NCI-H128 (cell line): ENCODE data around the gene DACT3.
A peak's percentile ranks its signal among the peaks of the same experiment; 100 is the strongest.
"Not testable (repeated sequence)": the region's sequence is repeated elsewhere in the genome, so short reads cannot be mapped to it uniquely, and the experiment has no call there.

Experiments
- DNase-seq: peaks from one replicate; lab custom pipeline; 2025; ENCODE audit not compliant: unreplicated experiment; lab: John Stamatoyannopoulos, UW

Gene DACT3

DNA sequence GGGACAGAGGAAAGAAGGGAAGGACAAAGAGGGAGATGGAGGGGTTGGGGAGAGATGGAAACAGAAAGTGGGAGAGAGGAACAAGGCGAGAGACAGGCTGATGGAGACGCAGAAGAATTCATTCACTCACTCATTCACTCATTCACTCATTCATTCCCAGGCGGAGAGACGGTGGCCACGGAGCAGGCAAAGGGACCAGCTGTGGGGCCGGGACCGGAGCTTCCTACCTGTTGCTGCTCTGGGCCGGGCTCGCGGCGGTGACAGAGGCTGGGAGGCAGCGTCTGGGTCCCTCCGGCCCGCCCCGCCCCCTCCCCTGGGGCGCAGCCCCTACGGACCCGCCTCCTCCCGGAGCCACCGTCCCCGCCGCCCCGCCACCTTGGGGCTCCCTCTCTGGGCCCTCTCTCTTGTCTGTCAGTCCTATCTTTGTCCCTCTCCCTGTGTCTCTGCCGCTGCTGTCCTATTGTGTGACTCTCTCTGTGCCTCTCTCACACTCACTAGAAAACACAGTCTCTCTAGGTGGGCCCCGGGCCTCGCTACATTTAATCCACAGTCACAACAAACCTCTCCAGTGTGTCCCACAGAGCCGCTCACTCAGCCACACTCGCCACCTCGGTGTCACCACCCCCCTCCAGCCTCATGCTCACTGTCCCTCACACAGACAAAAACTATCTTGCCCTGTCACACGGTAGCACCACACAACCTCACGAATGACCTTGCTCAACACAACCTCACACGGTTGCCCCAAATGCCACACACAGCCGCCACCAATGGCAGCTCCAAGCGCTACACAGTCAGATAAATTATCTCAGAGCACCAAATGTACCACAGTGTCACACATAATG, 24.8 kb downstream of the DACT3 start, which contains the start of gene GNG8:
GNG8 (minus strand) TSS at position 283 of the 842 bp plus-strand sequence. CDS start 1,520 bp downstream, outside the sequence.
- no peak for DNase-seq

GRCh38 chr19:46634656-46635218, 26.2 kb downstream of the DACT3 start:
- no peak for DNase-seq

- DNase-seq, result peak; percentile 33
Observed at GRCh38 chr19:46634045-46634655, 26.8 kb downstream of the DACT3 start.

DNA sequence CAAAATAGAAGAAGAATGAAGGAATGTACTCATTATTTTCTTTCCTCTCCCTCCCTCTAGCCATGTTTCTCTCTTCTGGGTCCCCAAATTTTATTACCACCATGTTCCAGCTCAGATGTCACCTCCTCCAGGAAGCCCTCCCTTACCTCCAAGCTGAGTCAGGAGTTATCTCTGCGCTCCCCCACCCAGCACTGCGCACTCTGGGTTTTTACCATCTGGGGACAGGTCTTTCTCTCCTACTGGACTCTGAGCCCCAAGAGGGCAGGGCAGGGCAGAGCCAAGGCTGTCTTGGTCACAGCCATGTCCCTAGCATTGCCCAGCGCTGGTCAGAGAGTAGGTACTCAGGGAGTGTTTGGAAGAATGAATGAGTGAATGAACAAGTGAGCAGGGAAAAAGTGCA, 27.9 kb downstream of the DACT3 start:
- no peak for DNase-seq

- no peak for DNase-seq
Observed at GRCh38 chr19:46631481-46631880, 29.5 kb downstream of the DACT3 start.

- no peak for DNase-seq
Observed at GRCh38 chr19:46630586-46631205, 30.3 kb downstream of the DACT3 start.

DNA sequence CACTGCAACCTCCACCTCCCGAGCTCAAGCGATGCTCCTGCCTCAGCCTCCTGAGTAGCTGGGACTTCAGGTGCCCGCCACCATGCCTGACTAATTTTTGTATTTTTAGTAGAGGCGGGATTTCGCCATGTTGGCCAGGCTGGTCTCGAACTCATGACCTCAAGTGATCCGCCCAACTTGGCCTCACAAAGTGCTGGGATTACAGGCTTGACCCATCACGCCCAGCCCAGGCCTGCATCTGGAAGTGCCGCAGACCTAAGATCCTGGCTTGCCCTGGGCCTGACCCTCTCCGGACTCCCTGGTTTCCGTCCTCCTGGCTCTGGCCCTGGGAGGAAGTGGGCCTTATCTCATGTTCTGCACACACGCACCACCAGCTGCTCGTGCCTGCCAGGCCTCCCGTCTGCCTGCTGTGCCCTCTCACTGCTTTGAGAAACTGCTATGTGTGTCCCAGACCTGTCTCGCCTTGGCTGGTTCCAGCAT, 31.4 kb downstream of the DACT3 start:
- DNase-seq, result no peak

DNA sequence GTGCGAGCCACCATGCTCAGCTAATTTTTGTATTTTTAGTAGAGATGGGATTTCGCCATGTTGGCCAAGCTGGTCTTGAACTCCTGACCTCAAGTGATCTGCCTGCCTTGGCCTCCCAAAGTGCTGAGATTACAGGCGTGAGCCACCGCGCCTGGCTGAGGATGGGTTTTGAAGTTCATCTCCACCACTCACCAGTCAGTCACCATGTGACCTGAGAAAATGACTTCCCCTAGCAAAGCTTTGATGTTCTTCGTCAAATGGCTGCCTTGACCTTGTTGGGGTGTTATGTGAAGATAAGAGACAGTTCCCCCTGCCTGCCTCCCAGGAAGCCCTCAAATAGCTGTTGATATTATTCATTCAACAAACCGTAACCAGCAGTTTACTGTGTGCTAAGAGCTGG, 32.0 kb downstream of the DACT3 start:
- DNase-seq, result not testable (repeated sequence)

GRCh38 chr19:46626446-46626845, 34.5 kb downstream of the DACT3 start:
- no peak for DNase-seq

- DNase-seq, result no peak
Observed at GRCh38 chr19:46625731-46626130, 35.3 kb downstream of the DACT3 start.

DNA sequence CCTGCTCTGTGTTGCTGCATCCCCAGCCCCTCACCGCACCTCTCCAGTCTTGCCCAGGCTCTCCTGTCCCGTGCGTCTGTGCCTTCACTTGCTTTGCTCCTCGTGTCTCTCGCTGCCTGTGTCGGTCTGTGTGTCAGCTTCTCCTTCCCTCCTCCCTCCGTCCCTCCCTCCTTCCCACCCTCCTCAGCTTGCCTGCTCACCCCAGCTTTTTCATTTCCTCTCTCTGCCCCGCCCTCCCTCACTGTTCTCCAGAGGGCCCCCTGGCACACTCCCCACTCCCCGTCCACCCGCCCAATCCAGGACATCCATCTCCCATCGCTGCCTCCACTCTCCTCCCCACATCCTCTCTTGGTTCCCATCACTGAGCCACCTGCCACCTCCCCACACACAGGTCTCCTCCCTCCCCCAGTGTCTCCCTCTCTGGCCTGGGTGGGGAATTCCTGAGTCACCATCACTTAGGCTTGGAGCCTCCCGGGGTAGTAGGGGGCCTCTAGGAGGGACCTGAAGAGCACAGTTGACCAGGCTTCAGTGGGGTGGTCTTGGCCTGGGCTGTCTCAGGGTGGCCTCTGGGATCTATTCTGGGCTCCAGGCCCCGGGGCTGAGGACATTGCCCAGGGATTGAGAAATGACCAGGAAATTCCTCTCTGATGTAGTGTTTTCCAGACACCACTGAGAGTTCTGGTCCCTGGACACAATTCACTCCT, 35.9 kb downstream of the DACT3 start, which contains the start of gene PTGIR:
PTGIR (minus strand) TSS at position 132 of the 704 bp plus-strand sequence. CDS start 864 bp downstream, outside the sequence.
- no peak for DNase-seq

DNA sequence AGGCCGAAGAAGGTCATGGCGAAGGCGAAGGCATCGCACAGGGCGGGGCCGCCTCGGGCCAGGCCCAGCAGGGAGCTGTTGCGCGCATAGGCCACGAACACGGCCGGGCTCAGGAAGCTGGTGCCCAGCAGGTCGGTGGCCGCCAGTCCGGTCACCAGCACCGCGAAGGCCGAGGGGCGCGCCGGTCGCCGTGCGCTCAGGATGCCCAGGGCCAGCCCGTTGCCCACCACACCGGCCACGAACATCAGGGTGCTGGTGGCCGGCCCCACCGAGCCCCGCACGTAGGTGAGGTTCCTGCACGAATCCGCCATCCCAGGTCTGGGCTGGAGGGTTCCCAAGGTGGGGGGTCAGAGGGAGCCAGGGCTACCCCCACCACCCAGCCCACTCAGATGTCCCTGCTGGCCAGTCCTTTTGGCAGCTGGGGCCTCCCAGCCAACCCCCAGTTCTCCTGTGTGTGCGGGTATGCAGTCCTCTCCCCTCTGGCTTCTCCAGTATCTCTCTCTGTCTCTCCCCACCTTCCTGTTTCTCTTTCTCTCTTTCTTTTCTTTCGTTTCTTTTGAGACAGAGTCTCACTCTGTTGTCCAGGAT, 37.0 kb downstream of the DACT3 start:
- no peak for DNase-seq

- DNase-seq, result no peak
Observed at GRCh38 chr19:46622118-46622446, 38.9 kb downstream of the DACT3 start.

GRCh38 chr19:46621191-46622117, 39.5 kb downstream of the DACT3 start:
- DNase-seq, result no peak

- no peak for DNase-seq
Observed at GRCh38 chr19:46620716-46621115, 40.3 kb downstream of the DACT3 start.

DNA sequence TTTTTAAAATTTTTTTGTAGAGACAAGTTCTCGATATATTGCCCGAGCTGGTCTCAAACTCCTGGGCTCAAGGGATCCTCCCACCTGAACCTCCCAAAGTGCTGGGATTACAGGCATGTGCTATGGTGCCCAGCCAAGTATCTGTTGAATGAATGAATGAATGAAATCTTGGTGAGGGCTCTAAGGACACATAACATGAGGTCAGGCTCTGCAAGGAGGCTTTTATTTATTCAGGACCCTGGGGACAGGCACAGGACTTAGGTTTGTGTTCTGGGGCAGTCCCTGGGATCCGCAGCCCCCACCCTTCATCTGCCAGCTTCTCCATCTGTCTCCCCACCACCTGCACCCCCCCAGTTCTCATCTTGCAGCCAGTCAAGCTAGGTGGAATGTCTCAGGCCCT, 40.7 kb downstream of the DACT3 start:
- no peak for DNase-seq

DNA sequence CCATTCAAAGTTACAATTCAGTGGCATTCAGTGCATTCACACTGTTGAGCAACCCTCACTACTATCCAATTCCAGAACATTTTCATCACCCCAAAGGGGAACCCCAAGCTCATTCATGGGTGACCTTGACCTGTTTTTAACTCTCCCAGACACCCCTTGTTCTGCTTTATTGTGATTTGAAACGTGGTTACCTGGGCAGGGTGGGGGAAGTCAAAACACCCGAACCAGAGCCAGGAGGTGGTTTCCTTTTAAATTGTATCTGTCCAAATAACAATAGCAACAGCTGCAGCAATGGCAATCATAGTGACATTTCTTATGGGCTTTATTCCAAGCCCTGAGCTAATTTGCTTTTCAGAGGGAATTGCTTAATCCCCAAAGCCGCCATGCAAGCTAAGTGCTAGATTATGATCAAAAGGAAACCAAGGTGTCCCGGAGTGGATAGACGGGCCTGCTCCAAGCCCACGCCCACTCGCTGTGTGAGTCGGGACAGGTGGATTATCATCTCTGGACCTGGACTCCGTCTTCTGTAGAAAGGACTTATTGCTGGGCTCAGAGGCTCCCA, 42.2 kb downstream of the DACT3 start:
- DNase-seq, result no peak

DNA sequence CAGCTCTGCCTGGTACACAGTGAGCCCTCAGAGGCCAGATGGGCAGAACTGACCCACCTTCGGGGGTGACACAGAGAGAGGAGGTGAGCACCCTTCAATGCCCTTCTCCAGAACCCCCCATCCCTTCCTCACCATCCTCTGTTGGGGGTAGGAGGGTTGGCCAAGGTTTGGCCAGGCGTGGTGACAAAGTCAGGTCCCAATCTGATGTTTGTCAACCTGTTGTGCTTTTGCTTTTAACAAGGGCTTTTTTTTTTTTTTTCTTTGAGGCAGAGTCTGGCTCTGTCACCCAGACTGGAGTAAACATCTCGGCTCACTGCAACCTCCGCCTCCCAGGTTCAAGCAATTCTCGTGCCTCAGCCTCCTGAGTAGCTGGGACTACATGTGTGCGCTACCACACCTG, 43.4 kb downstream of the DACT3 start:
- DNase-seq, result no peak
